Midbrain (tissue), 1 donor: ENCODE measurements around the gene OR2T8.

Source experiments
- DNase-seq: peaks from one replicate; lab custom pipeline; 2025; lab: John Stamatoyannopoulos, UW

Gene OR2T8

DNA sequence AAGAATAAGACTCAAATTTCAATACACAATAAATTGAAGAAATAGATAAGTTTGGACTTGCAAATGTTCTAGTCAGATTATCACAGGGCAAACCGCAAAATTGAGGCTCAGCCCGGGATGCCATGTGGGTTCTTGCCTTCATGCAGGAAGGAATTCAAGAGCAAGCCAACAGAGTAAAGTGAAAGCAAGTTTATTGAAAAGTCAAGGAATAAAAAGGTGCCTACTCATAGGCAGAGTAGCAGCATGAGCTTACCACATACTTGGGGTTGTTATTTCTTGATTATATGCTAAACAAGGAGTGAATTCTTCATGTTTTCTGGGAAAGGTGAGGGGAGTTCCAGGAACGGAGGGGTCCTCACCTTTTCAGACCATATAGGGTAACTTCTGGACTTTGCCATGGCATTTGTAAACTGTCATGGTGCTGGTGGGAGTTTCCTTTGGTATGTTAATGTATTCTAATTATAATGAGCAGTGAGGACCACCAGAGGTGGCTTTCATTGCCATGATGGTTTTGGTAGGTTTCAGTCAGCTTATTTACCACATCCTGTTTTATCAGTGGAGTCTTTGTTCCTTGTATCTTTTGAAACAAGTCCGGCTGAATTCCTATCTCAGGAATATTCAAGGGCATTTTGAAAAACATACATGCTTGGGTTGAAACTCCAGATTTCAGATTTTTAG is 43.0 kb downstream of the OR2T8 start:
- no peak for DNase-seq

DNA sequence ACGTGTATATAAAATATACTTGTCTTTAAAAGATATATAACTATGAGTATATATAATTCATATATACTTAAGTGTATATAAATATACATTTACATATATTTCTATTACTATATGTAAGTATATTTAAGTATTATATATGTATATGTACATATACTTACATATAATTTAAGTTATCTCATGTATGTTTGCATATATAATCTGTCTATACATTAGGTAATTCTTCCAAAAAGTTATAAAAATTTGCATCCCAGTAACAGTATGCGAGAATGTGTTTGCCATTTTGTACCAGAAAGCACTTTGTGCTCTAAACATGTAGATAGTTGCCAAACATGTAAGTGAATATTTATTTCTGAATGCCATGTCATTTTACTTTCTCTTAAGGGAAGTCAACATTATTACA is 44.9 kb downstream of the OR2T8 start, which contains the start of gene OR2AK2:
Gene OR2AK2, plus strand, starts transcription at position 301 of the 400 bp plus-strand sequence. CDS start 144 bp downstream, outside the sequence.
- DNase-seq, result no peak

DNA sequence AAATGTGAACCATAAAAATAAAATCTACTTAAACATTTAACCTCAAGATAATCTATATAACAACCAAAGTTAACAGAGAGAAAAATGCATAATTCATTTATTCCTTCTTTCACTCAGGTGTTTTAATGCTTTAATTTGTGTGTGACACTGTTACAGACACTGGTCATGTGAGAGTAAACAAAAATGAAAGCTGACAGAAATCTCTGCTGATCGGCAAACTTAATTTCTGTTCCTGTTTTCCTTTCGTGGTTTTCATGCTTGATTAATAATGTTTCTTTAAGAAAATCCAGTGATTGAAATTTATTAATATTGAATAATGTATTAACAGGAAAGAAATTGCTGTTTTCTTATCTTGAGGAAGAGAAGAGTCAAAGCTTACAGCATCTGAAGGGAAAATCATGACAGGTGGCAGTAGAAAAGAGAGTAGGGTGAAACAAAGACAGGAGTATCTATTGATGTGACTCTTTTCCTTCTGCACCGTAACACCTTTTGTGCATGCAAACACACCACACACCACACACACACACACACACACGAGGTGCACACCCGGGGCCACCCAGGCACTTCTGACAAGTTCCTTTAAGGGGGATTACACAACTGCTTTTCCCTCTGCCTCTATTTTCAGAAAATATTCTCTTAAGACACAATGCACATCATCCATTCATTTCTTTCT is 46.6 kb downstream of the OR2T8 start:
- no peak for DNase-seq
